HCT116 (cell line): ENCODE data around the gene SRPK2.

Experiments used
- POLR2A ChIP-seq: IDR thresholded peaks from 2 replicates; pipeline ENCODE4 v1.7.0; 2011; ENCODE audit warnings: borderline replicate concordance; ENCODE audit not compliant: insufficient read depth, insufficient read length; ENCODE audit errors: extremely low read depth
- RAD21 ChIP-seq: IDR thresholded peaks from 2 replicates; pipeline ENCODE4 v1.6.1; 2012; ENCODE audit warnings: low read depth, mild to moderate bottlenecking
- YY1 ChIP-seq: IDR thresholded peaks from 2 replicates; pipeline ENCODE4 v1.6.1; 2011; ENCODE audit warnings: low read length, low read depth, moderate library complexity, mild to moderate bottlenecking; ENCODE audit not compliant: insufficient replicate concordance; ENCODE audit errors: extremely low read depth
- ZFX ChIP-seq: fragments of 450-650 bp; IDR thresholded peaks from 2 replicates; pipeline ENCODE4 v1.6.1; 2017
- ZNF274 ChIP-seq: fragments of 200-500 bp; sonication (Bioruptor generic); IDR thresholded peaks from 2 replicates; pipeline ENCODE4 v1.6.1; 2014; ENCODE audit warnings: mild to moderate bottlenecking, low read depth, low read length, inconsistent platforms
- TF ChIP-seq, protein P1 (sequence below), 3 experiments: fragments of 200-600 bp in 1 of 3; sonication (generic) in 1 of 3; IDR thresholded peaks in 2 of 3; conservative IDR thresholded peaks in 1 of 3; 2 replicates each; pipeline ENCODE4 v1.5.1; 2012 to 2017; ENCODE audit warnings: low read depth in 2 of 3, low read length in 2 of 3, antibody characterized with exemption in 1 of 3, borderline replicate concordance in 1 of 3, control low read depth in 1 of 3, mild to moderate bottlenecking in 1 of 3, mixed read lengths in 1 of 3, mixed run types in 1 of 3, moderate library complexity in 1 of 3; ENCODE audit not compliant: insufficient read depth in 1 of 3
- TF ChIP-seq, protein P2 (sequence below): IDR thresholded peaks from 2 replicates; pipeline ENCODE4 v1.6.1; 2012; ENCODE audit warnings: low read depth
- TF ChIP-seq, protein P3 (sequence below): IDR thresholded peaks from 2 replicates; pipeline ENCODE4 v1.6.1; 2012

DNA sequence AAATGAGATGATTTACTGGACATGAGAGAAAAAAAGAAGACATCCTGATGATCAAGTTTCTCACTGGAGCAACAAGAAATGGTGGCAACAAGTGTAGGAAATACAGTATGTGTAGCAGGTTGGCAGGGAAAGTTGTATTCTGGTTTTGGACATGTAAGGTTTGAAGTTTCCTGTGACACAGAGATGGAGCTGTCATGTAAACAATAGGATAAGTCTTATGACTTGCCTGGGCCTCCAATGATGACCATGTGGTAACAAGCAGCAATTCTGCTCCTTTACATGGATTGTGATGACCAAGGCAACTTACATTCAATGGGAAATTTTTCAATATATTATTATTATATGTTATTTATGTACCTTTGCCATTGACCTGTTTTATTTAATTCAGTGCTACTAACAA, 249.3 kb downstream of the SRPK2 start:
- TF ChIP-seq, protein P1, sequence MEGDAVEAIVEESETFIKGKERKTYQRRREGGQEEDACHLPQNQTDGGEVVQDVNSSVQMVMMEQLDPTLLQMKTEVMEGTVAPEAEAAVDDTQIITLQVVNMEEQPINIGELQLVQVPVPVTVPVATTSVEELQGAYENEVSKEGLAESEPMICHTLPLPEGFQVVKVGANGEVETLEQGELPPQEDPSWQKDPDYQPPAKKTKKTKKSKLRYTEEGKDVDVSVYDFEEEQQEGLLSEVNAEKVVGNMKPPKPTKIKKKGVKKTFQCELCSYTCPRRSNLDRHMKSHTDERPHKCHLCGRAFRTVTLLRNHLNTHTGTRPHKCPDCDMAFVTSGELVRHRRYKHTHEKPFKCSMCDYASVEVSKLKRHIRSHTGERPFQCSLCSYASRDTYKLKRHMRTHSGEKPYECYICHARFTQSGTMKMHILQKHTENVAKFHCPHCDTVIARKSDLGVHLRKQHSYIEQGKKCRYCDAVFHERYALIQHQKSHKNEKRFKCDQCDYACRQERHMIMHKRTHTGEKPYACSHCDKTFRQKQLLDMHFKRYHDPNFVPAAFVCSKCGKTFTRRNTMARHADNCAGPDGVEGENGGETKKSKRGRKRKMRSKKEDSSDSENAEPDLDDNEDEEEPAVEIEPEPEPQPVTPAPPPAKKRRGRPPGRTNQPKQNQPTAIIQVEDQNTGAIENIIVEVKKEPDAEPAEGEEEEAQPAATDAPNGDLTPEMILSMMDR (IDR thresholded peaks at IDR 0.05 in 2 of 3, conservative IDR thresholded peaks at IDR 0.05 in 1 of 3; ENCODE audit: borderline replicate concordance in 1 of 3, insufficient read depth in 1 of 3, low read depth in 2 of 3, low read length in 2 of 3), result no peak
- no peak for TF ChIP-seq ZFX
- no peak for TF ChIP-seq ZNF274
- TF ChIP-seq, protein P2, sequence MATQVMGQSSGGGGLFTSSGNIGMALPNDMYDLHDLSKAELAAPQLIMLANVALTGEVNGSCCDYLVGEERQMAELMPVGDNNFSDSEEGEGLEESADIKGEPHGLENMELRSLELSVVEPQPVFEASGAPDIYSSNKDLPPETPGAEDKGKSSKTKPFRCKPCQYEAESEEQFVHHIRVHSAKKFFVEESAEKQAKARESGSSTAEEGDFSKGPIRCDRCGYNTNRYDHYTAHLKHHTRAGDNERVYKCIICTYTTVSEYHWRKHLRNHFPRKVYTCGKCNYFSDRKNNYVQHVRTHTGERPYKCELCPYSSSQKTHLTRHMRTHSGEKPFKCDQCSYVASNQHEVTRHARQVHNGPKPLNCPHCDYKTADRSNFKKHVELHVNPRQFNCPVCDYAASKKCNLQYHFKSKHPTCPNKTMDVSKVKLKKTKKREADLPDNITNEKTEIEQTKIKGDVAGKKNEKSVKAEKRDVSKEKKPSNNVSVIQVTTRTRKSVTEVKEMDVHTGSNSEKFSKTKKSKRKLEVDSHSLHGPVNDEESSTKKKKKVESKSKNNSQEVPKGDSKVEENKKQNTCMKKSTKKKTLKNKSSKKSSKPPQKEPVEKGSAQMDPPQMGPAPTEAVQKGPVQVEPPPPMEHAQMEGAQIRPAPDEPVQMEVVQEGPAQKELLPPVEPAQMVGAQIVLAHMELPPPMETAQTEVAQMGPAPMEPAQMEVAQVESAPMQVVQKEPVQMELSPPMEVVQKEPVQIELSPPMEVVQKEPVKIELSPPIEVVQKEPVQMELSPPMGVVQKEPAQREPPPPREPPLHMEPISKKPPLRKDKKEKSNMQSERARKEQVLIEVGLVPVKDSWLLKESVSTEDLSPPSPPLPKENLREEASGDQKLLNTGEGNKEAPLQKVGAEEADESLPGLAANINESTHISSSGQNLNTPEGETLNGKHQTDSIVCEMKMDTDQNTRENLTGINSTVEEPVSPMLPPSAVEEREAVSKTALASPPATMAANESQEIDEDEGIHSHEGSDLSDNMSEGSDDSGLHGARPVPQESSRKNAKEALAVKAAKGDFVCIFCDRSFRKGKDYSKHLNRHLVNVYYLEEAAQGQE, result no peak
- no peak for TF ChIP-seq RAD21
- no peak for TF ChIP-seq POLR2A
- TF ChIP-seq YY1, result no peak
- TF ChIP-seq, protein P3, sequence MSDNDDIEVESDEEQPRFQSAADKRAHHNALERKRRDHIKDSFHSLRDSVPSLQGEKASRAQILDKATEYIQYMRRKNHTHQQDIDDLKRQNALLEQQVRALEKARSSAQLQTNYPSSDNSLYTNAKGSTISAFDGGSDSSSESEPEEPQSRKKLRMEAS, result no peak
